ENCODE results near the gene RAB31. TPM values are rescaled to one million over a fixed set of nuclear protein-coding genes. Genes with fewer than 3 reads are reported as not detected.

Gene RAB31
- total and polyA plus RNA-seq, 2 of the 13 experiments (the other 11 are each of a cell fraction or from before 2014, with no cell fraction given), result 1.1 to 1.7 TPM

DNA sequence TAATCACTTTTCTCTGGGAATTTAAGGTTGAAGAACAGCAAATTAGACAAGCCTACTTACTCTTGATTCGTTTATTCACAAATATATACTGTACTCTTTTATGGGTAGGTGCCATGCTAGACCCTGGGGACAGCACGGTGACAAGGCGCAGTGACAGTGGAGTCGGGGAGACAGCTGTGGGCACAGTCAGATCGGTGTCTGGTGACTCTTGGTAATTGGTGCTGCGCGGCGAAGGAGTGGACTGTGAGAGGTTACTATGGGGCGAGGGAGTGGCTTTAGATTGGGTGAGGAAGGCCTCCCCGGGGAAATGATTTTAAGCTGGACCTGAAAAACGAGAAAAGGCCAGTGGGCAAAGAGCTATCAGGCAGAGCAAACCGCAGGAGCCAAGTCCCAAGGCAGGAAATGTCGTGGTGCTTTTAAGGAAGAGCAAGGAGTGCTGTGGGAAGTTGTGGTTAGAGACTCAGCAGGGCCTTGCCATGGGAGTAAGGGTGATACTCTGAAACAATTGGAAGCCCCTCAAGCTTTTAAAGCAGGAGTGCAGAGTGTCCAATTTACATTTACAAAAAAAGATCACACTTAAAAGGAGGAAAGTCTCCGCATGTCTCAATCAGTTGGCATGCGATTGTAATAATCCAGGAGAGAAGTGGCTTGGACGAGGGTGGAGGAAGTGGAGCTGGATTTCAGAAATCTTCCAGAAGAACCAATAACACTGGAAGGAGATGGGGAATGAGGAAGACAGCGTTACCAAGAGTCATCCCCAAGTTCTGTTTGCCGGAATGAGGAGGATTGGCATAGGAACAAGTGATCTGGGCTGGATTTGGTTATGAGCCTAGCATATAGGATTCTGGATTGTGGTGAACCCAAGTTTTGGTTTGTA, 141.5 kb downstream of the RAB31 start (continued):
- no peak for TF ChIP-seq MIER2 (CRISPR knock-in tag; IDR thresholded peaks at IDR 0.05)

GRCh38 chr18:9850309-9850708, 142.2 kb downstream of the RAB31 start:
- FAIRE-seq (no peak), ATAC-seq (no peak), DNase-seq (ENCODE audit: low spot score) (no peak)
- Histone ChIP-seq H3K9me3 (ENCODE audit: low read length) (peaks cover 8% of the 10 kb centered on the region), H3K27ac (ENCODE audit: extremely low read length, insufficient read depth, low read length) (no peak overlapping the region), H3K27me3 (ENCODE audit: control insufficient read depth in 1 of 2, insufficient read depth in 2 of 2, low read length in 2 of 2) (no peaks in the 10 kb centered on the region; a peak in 1 of 5 replicates), H4K20me1 (ENCODE audit: insufficient read depth, low read length) (no peaks in the 10 kb centered on the region), H3K4me3 (replicated peaks in 1 of 3; ENCODE audit: insufficient read depth in 1 of 3, low read depth in 2 of 3, low read length in 3 of 3) (no peak overlapping the region), H3K36me3 (replicated peaks in 1 of 2; ENCODE audit: control insufficient read depth in 1 of 2, insufficient read depth in 2 of 2, low read length in 2 of 2) (no peaks in the 10 kb centered on the region), H3K4me1 (ENCODE audit: insufficient read depth, low read length) (peaks cover 15% of the 10 kb centered on the region), H2AFZ (ENCODE audit: low read length) (no peak overlapping the region), H3K79me2 (ENCODE audit: insufficient read depth, low read length) (no peaks in the 10 kb centered on the region), H3K9ac (ENCODE audit: insufficient read depth, low read depth, low read length) (no peak overlapping the region), H3K4me2 (ENCODE audit: low read depth, low read length) (no peak overlapping the region)
- ChIA-PET CTCF (ENCODE audit: low intra/inter-chr PET ratio, low total read pairs) (no interaction called here), POLR2A (no interaction called here)
- in situ Hi-C loops (cut with HindIII; ENCODE audit: extremely low pct_ligation_motif_present, low pct_unique_long_range_greater_than_20kb) (no loop called here), intact Hi-C loops (cut with micrococcal nuclease; ENCODE audit: unreplicated experiment) (no loop called here)
- WGBS (ENCODE audit: low lambda C conversion rate), result 63% methylated on average over 3 of the region's 3 CpGs
- TF ChIP-seq RFXAP (CRISPR knock-in tag; IDR thresholded peaks at IDR 0.05; ENCODE audit: borderline replicate concordance), result no peak
- no peak for TF ChIP-seq SNRNP70 (IDR thresholded peaks at IDR 0.05; ENCODE audit: low read depth, low read length)
- TF ChIP-seq, protein P1, sequence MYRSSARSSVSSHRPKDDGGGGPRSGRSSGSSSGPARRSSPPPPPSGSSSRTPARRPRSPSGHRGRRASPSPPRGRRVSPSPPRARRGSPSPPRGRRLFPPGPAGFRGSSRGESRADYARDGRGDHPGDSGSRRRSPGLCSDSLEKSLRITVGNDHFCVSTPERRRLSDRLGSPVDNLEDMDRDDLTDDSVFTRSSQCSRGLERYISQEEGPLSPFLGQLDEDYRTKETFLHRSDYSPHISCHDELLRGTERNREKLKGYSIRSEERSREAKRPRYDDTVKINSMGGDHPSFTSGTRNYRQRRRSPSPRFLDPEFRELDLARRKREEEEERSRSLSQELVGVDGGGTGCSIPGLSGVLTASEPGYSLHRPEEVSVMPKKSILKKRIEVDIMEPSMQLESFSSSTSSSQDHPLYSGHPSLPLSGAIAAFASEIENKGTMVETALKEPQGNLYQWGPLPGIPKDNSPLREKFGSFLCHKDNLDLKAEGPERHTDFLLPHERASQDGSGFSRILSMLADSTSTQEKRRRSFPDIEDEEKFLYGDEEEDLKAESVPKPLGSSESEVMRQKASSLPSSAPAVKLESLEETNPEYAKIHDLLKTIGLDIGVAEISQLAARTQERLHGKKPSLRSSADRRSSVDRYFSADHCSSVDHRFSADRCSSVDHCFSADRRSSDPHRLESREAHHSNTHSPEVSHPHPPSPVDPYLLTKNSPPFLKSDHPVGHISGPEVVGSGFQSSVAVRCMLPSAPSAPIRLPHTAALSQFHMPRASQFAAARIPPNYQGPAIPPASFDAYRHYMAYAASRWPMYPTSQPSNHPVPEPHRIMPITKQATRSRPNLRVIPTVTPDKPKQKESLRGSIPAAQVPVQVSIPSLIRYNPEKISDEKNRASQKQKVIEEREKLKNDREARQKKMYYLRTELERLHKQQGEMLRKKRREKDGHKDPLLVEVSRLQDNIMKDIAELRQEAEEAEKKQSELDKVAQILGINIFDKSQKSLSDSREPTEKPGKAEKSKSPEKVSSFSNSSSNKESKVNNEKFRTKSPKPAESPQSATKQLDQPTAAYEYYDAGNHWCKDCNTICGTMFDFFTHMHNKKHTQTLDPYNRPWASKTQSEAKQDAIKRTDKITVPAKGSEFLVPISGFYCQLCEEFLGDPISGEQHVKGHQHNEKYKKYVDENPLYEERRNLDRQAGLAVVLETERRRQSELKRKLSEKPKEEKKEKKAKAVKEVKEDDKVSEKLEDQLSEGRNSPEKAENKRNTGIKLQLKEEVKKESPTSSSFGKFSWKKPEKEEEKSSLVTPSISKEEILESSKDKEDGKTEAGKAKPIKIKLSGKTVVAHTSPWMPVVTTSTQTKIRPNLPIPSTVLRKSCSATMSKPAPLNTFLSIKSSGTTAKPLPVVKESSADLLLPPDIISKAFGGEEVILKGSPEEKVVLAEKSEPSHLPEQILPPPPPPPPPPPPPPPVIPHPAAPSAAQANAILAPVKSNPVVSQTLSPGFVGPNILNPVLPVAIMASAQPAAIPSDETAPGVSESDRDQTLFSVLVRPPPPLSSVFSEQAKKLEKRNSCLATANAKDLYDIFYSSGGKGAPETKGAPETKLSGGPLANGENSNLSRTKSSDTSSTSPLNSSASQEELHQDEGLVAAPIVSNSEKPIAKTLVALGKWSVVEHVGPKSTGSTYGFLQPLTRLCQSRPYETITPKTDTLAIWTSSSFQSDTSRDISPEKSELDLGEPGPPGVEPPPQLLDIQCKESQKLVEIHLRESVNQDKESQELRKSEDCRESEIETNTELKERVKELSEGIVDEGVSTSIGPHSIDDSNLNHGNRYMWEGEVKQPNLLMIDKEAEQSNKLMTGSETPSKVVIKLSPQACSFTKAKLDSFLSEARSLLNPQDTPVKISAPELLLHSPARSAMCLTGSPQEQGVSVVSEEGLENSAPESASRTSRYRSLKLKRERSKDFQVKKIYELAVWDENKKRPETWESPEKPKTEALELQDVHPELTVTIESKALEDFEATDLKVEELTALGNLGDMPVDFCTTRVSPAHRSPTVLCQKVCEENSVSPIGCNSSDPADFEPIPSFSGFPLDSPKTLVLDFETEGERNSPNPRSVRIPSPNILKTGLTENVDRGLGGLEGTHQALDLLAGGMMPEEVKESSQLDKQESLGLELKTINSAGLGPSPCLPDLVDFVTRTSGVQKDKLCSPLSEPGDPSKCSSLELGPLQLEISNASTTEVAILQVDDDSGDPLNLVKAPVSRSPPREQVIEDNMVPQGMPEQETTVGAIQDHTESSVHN (CRISPR knock-in tag; IDR thresholded peaks at IDR 0.05), result no peak
- no TSS peak for BruUV-seq (replicated peaks)
